ENCODE measurements around the gene DDX10.

DNA sequence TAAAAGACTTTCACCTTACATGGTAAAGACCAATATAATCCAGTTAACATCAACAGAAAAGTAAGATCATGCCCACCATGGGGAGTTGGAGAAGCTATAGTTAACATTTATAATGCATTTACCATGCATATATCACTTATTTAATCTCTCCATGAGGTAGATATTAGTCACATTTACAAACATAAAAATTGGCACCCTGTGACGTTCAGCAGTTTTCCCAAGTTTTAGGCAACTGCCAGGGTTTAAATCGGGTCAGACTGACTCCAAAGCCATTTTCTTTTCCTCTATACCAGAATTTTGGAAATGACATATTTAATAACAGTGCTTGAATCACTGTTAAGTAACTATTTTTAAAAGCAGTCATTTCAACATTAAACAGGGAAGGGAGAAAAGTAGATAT lies 266.3 kb downstream of the DDX10 start:
- no peak for TF ChIP-seq POLR2A (IDR thresholded peaks at IDR 0.05)
- TF ChIP-seq, protein P1, sequence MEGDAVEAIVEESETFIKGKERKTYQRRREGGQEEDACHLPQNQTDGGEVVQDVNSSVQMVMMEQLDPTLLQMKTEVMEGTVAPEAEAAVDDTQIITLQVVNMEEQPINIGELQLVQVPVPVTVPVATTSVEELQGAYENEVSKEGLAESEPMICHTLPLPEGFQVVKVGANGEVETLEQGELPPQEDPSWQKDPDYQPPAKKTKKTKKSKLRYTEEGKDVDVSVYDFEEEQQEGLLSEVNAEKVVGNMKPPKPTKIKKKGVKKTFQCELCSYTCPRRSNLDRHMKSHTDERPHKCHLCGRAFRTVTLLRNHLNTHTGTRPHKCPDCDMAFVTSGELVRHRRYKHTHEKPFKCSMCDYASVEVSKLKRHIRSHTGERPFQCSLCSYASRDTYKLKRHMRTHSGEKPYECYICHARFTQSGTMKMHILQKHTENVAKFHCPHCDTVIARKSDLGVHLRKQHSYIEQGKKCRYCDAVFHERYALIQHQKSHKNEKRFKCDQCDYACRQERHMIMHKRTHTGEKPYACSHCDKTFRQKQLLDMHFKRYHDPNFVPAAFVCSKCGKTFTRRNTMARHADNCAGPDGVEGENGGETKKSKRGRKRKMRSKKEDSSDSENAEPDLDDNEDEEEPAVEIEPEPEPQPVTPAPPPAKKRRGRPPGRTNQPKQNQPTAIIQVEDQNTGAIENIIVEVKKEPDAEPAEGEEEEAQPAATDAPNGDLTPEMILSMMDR (IDR thresholded peaks at IDR 0.05) = no peak
